ENCODE measurements around the gene BORCS5. TPM values are rescaled to one million over a fixed set of nuclear protein-coding genes. Genes with fewer than 3 reads are reported as not detected.
"Not testable (repeated sequence)": the region's sequence is repeated elsewhere in the genome, so short reads cannot be mapped to it uniquely, and the experiment has no call there.

Gene BORCS5
- total RNA-seq, 4 donors from 2014 or later, result 8.3 to 22.7 (median 15.3) TPM

GRCh38 chr12:12468575-12468974, 111.7 kb downstream of the BORCS5 start:
- DNase-seq, result no peak
- Histone ChIP-seq H3K4me1 (peaks cover 0 to 12% (median 0%) of the 10 kb centered on the region in 4 donors), H3K36me3 (peaks cover 0 to 8% (median 0%) of the 10 kb centered on the region in 3 donors), H3K9me3 (no peaks in the 10 kb centered on the region), H3K27me3 (no peaks in the 10 kb centered on the region), H3K27ac (peak overlapping the region in 3 of 4 donors; percentile 62 to 72 (median 63)), H3K4me3 (no peak overlapping the region)
- TF ChIP-seq POLR2A (IDR thresholded peaks at IDR 0.05) (no peak), CTCF (IDR thresholded peaks at IDR 0.05) (no peak)

- no peak for DNase-seq
- Histone ChIP-seq H3K4me3 (no peak overlapping the region), H3K27ac (no peak overlapping the region), H3K36me3 (peaks cover 0 to 8% (median 0%) of the 10 kb centered on the region in 3 donors), H3K9me3 (no peaks in the 10 kb centered on the region), H3K27me3 (no peaks in the 10 kb centered on the region), H3K4me1 (peaks cover 0 to 12% (median 0%) of the 10 kb centered on the region in 4 donors)
- no peak for TF ChIP-seq CTCF (IDR thresholded peaks at IDR 0.05)
- TF ChIP-seq POLR2A (IDR thresholded peaks at IDR 0.05), result no peak
These were observed 112.5 kb downstream of the BORCS5 start for GRCh38 chr12:12469386-12469785.

- no peak overlapping the region for H3K27ac ChIP-seq
- H3K9me3 ChIP-seq, result no peaks in the 10 kb centered on the region
- peaks cover 0 to 15% (median 0%) of the 10 kb centered on the region in 3 donors for H3K36me3 ChIP-seq
- no peak overlapping the region for H3K4me3 ChIP-seq
- H3K27me3 ChIP-seq, result no peaks in the 10 kb centered on the region
- H3K4me1 ChIP-seq, result no peaks in the 10 kb centered on the region
- no peak for DNase-seq
- no peak for TF ChIP-seq CTCF (IDR thresholded peaks at IDR 0.05)
- TF ChIP-seq POLR2A (IDR thresholded peaks at IDR 0.05), result no peak
These were observed 114.0 kb downstream of the BORCS5 start for GRCh38 chr12:12470751-12471306.

GRCh38 chr12:12471982-12472961, 115.4 kb downstream of the BORCS5 start:
- H3K27ac ChIP-seq, H3K9me3 ChIP-seq, DNase-seq, H3K4me3 ChIP-seq, H3K27me3 ChIP-seq, H3K4me1 ChIP-seq: not testable (repeated sequence)
- peaks cover 0 to 27% (median 0%) of the 10 kb centered on the region in 3 donors for H3K36me3 ChIP-seq

- DNase-seq, result no peak
- Histone ChIP-seq H3K27ac (peak overlapping the region in 1 of 4 donors; percentile 53), H3K9me3 (no peaks in the 10 kb centered on the region), H3K36me3 (peaks cover 0 to 31% (median 0%) of the 10 kb centered on the region in 3 donors), H3K4me3 (no peak overlapping the region), H3K27me3 (no peaks in the 10 kb centered on the region), H3K4me1 (no peaks in the 10 kb centered on the region)
- TF ChIP-seq CTCF (IDR thresholded peaks at IDR 0.05) (no peak), POLR2A (IDR thresholded peaks at IDR 0.05) (no peak)
These were observed 116.3 kb downstream of the BORCS5 start for GRCh38 chr12:12473223-12473622.

- Histone ChIP-seq H3K36me3 (peaks cover 0 to 44% (median 0%) of the 10 kb centered on the region in 3 donors), H3K4me1 (no peaks in the 10 kb centered on the region), H3K27me3 (no peaks in the 10 kb centered on the region), H3K27ac (peak overlapping the region; percentile 43 to 70 (median 55)), H3K4me3 (no peak overlapping the region), H3K9me3 (no peaks in the 10 kb centered on the region)
- DNase-seq, result no peak
- no peak for TF ChIP-seq POLR2A (IDR thresholded peaks at IDR 0.05)
These were observed 117.6 kb downstream of the BORCS5 start for GRCh38 chr12:12474471-12474928.
